ENCODE measurements around the gene TUBGCP2. TPM values are rescaled to one million over a fixed set of nuclear protein-coding genes. Genes with fewer than 3 reads are reported as not detected.

The TUBGCP2 gene
- total RNA-seq, 1 experiment from 2014 or later: 75.1 TPM

GRCh38 chr10:133273534-133274143 is 35.0 kb downstream of the TUBGCP2 start:
- ChIA-PET POLR2A (ENCODE audit: low non-redundant PET) (no interaction called here), CTCF (no interaction called here)
- Histone ChIP-seq H3K9me3 (ENCODE audit: low read depth, low read length, poor library complexity, severe bottlenecking) (no peaks in the 10 kb centered on the region), H3K27me3 (replicated peaks; ENCODE audit: insufficient read depth, low read depth, low read length, poor library complexity) (peaks cover 15% of the 10 kb centered on the region), H3K36me3 (ENCODE audit: insufficient read depth, low read length, poor library complexity, severe bottlenecking) (no peaks in the 10 kb centered on the region), H3K27ac (ENCODE audit: low read depth, low read length, poor library complexity, severe bottlenecking) (no peak overlapping the region), H3K4me3 (ENCODE audit: low read depth, low read length, poor library complexity, severe bottlenecking) (no peak overlapping the region), H3K4me1 (ENCODE audit: insufficient read depth, low read length, poor library complexity, severe bottlenecking) (no peaks in the 10 kb centered on the region)
- no TSS peak for BruUV-seq (replicated peaks)
- no peak for DNase-seq (ENCODE audit: low spot score)
- TF ChIP-seq CTCF (conservative IDR thresholded peaks at IDR 0.05; ENCODE audit: low read depth, low read length): no peak
- TF ChIP-seq EZH2 (IDR thresholded peaks at IDR 0.05; ENCODE audit: borderline replicate concordance, low read depth, low read length, poor library complexity, severe bottlenecking): no peak
- intact Hi-C loops (cut with micrococcal nuclease; ENCODE audit: unreplicated experiment): no loop called here

GRCh38 chr10:133272964-133273420 is 35.7 kb downstream of the TUBGCP2 start:
- BruUV-seq (replicated peaks): no TSS peak
- H3K27ac ChIP-seq (ENCODE audit: low read depth, low read length, poor library complexity, severe bottlenecking): no peak overlapping the region
- H3K36me3 ChIP-seq (ENCODE audit: insufficient read depth, low read length, poor library complexity, severe bottlenecking): no peaks in the 10 kb centered on the region
- no peak for DNase-seq (ENCODE audit: low spot score)
- TF ChIP-seq CTCF (conservative IDR thresholded peaks at IDR 0.05; ENCODE audit: low read depth, low read length): no peak
- TF ChIP-seq EZH2 (IDR thresholded peaks at IDR 0.05; ENCODE audit: borderline replicate concordance, low read depth, low read length, poor library complexity, severe bottlenecking): no peak
- H3K4me1 ChIP-seq (ENCODE audit: insufficient read depth, low read length, poor library complexity, severe bottlenecking): no peaks in the 10 kb centered on the region
- intact Hi-C loops (cut with micrococcal nuclease; ENCODE audit: unreplicated experiment): no loop called here
- peaks cover 15% of the 10 kb centered on the region for H3K27me3 ChIP-seq (replicated peaks; ENCODE audit: insufficient read depth, low read depth, low read length, poor library complexity)
- POLR2A ChIA-PET (ENCODE audit: low non-redundant PET): no interaction called here
- H3K4me3 ChIP-seq (ENCODE audit: low read depth, low read length, poor library complexity, severe bottlenecking): no peak overlapping the region
- no peaks in the 10 kb centered on the region for H3K9me3 ChIP-seq (ENCODE audit: low read depth, low read length, poor library complexity, severe bottlenecking)
- CTCF ChIA-PET: no interaction called here

GRCh38 chr10:133272301-133272963 is 36.2 kb downstream of the TUBGCP2 start:
- ChIA-PET CTCF (no interaction called here), POLR2A (ENCODE audit: low non-redundant PET) (no interaction called here)
- Histone ChIP-seq H3K4me1 (ENCODE audit: insufficient read depth, low read length, poor library complexity, severe bottlenecking) (no peaks in the 10 kb centered on the region), H3K36me3 (ENCODE audit: insufficient read depth, low read length, poor library complexity, severe bottlenecking) (no peaks in the 10 kb centered on the region), H3K4me3 (ENCODE audit: low read depth, low read length, poor library complexity, severe bottlenecking) (no peak overlapping the region), H3K27ac (ENCODE audit: low read depth, low read length, poor library complexity, severe bottlenecking) (no peak overlapping the region), H3K9me3 (ENCODE audit: low read depth, low read length, poor library complexity, severe bottlenecking) (no peaks in the 10 kb centered on the region), H3K27me3 (replicated peaks; ENCODE audit: insufficient read depth, low read depth, low read length, poor library complexity) (peaks cover 15% of the 10 kb centered on the region)
- TF ChIP-seq EZH2 (IDR thresholded peaks at IDR 0.05; ENCODE audit: borderline replicate concordance, low read depth, low read length, poor library complexity, severe bottlenecking) (no peak), CTCF (conservative IDR thresholded peaks at IDR 0.05; ENCODE audit: low read depth, low read length) (no peak)
- no TSS peak for BruUV-seq (replicated peaks)
- DNase-seq (ENCODE audit: low spot score): no peak
- intact Hi-C loops (cut with micrococcal nuclease; ENCODE audit: unreplicated experiment): no loop called here

Data from A673 (cell line).